Measurements from ENCODE around the gene FAM13B.

FAM13B gene

GRCh38 chr5:137888863-137889759 is 143.8 kb downstream of the FAM13B start, which contains the start of gene PKD2L2:
Gene PKD2L2, plus strand, starts transcription at chr5:137889457. Its CDS starts 35 bp downstream, at chr5:137889492.
- H3K9me3 ChIP-seq (ENCODE audit: low read depth, low read length), result no peaks in the 10 kb centered on the region
- H3K4me3 ChIP-seq, result no peak within 1 kb of the TSS
- H3K9ac ChIP-seq (ENCODE audit: insufficient read length), result no peak within 1 kb of the TSS
- peak within 1 kb of the TSS; percentile 12; the same call in 1 of the 2 replicates for H3K27ac ChIP-seq
- TF ChIP-seq POLR2AphosphoS5 (IDR thresholded peaks at IDR 0.05; ENCODE audit: borderline replicate concordance, low read depth, low read length) (no peak), EZH2 (IDR thresholded peaks at IDR 0.05) (no peak), FOXP2 (optimal IDR thresholded peaks at IDR 0.05; ENCODE audit: control extremely low read depth, extremely low read length, insufficient read depth) (no peak)
- no peaks in the 10 kb centered on the region for H3K36me3 ChIP-seq (ENCODE audit: insufficient read depth, low read length)
- DNase-seq (ENCODE audit: low read depth, low spot score), result no peak

- no peak overlapping the region for H3K9ac ChIP-seq (ENCODE audit: insufficient read length)
- no peak overlapping the region for H3K4me3 ChIP-seq
- no peaks in the 10 kb centered on the region for H3K36me3 ChIP-seq (ENCODE audit: insufficient read depth, low read length)
- no peak for TF ChIP-seq EZH2 (IDR thresholded peaks at IDR 0.05)
- TF ChIP-seq FOXP2 (optimal IDR thresholded peaks at IDR 0.05; ENCODE audit: control extremely low read depth, extremely low read length, insufficient read depth), result no peak
- no peak for TF ChIP-seq POLR2AphosphoS5 (IDR thresholded peaks at IDR 0.05; ENCODE audit: borderline replicate concordance, low read depth, low read length)
- no peaks in the 10 kb centered on the region for H3K9me3 ChIP-seq (ENCODE audit: low read depth, low read length)
- no peak for DNase-seq (ENCODE audit: low read depth, low spot score)
- no peak overlapping the region for H3K27ac ChIP-seq
Measured at GRCh38 chr5:137888466-137888862, 144.4 kb downstream of the FAM13B start.
